ENCODE measurements around the gene HEMK1. TPM values are rescaled to one million over a fixed set of nuclear protein-coding genes. Genes with fewer than 3 reads are reported as not detected.

Gene HEMK1
- 18.3 and 20.5 TPM in 2 replicates for total RNA-seq (2014; rRNA removed; shearing (Covaris generic))

GRCh38 chr3:50568947-50569749 is at the start of gene HEMK1:
TSS of gene HEMK1 (plus strand) at chr3:50569522. CDS start at chr3:50571105, 1,583 bp downstream.

DNA sequence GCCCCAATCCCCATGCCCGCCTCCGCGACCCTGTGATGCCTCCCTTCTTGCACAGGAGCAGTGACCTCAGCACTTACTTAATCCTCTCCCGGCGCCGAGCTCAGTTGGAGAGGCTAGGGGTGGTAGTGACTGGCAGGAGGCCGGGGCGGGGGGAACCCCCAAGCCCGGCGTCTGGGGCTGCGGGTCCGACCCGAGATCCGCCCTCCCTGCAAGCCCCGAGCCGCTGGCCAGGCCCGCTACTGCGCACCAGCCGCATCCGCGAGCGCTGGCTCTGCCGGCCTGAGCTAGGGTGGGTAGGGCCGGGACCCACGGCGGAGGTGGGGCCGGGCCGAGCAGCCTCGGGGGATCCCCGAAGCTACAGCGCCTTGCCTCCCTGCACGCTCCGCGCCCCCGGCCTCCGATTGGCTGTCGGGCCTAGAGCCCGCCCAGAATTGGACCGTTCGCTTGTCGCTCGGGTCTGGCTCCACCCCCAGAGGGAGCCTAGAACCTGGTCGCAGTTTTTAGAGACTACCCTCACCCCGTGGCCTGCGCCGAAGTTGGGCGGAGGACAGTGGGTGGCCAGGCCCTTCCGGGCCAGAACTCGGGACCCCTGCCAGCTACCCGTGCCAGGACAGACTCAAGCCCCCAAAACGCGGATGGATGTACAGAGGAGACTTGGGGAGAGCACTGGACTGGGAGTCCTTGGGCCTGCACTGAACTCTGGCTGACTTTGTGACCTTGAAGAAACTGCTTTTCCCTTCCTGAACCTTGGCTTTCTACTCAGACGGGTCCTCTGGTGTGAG is 1.7 kb upstream of the HEMK1 start, which contains the start of gene C3orf18:
Gene C3orf18 (minus strand): TSS at position 362 of the 782 bp plus-strand sequence. CDS start 2,048 bp downstream, outside the sequence.

GRCh38 chr3:50611464-50612233 is 42.3 kb downstream of the HEMK1 start, which contains the start of gene CISH:
TSS of gene CISH (minus strand) at chr3:50611774. CDS start at chr3:50611650, 124 bp downstream.

DNA sequence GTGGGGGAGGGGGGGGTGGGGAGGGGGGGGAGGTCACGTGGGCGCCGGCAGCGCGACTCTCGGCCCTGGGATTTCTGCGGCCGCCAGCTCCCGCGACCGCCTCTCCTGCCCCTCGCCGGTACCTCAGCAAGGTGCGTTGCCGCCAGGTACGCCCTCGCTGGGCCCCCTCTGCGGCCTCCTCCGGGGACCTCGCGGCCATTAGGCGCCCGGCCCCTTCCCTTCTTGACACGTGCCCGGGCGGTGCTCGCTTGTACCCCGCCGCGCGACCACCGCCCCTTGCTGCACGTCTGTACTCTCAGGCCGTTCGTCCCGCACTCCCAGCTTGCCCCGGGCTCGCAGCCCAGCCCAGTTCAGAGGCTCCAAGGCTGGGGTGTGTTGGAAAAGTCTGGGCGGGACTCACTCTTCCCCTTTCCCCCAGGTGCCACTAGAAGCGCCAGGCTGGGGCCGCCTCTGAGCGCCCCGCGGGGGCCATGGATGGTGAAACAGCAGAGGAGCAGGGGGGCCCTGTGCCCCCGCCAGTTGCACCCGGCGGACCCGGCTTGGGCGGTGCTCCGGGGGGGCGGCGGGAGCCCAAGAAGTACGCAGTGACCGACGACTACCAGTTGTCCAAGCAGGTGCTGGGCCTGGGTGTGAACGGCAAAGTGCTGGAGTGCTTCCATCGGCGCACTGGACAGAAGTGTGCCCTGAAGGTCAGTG is 47.9 kb downstream of the HEMK1 start, which contains the start of gene MAPKAPK3:
Gene MAPKAPK3 (plus strand): TSS at position 56 of the 696 bp plus-strand sequence. CDS start 415 bp downstream, at position 471.

Other genes starting within 250 kb of the HEMK1 start
- gene HYAL2, start 246.8 kb upstream of the HEMK1 start, total RNA-seq (2014; rRNA removed; shearing (Covaris generic)): 40.3 and 41.5 TPM in 2 replicates
- 82.0 and 86.7 TPM in 2 replicates for gene TUSC2, start 241.3 kb upstream of the HEMK1 start, total RNA-seq (2014; rRNA removed; shearing (Covaris generic))
- gene RASSF1, start 228.7 kb upstream of the HEMK1 start, total RNA-seq (2014; rRNA removed; shearing (Covaris generic)): 11.2 and 15.8 TPM in 2 replicates
- gene ZMYND10, start 223.8 kb upstream of the HEMK1 start, total RNA-seq (2014; rRNA removed; shearing (Covaris generic)): 1.9 and 4.0 TPM in 2 replicates
- gene NPRL2, start 218.7 kb upstream of the HEMK1 start, total RNA-seq (2014; rRNA removed; shearing (Covaris generic)): 39.1 and 43.1 TPM in 2 replicates
- 27.0 and 29.1 TPM in 2 replicates for gene CYB561D2, start 218.7 kb upstream of the HEMK1 start, total RNA-seq (2014; rRNA removed; shearing (Covaris generic))
- gene TMEM115, start 210.0 kb upstream of the HEMK1 start, total RNA-seq (2014; rRNA removed; shearing (Covaris generic)): 54.7 and 59.0 TPM in 2 replicates
- gene CACNA2D2, start 65.9 kb upstream of the HEMK1 start, total RNA-seq (2014; rRNA removed; shearing (Covaris generic)): not detected in 2 replicates
- 5.9 and 6.5 TPM in 2 replicates for gene C3orf18, start 1.8 kb upstream of the HEMK1 start, total RNA-seq (2014; rRNA removed; shearing (Covaris generic))
- gene CISH, start 42.3 kb downstream of the HEMK1 start, total RNA-seq (2014; rRNA removed; shearing (Covaris generic)): 0.80 and 1.1 TPM in 2 replicates
- 45.7 and 50.8 TPM in 2 replicates for gene MAPKAPK3, start 47.6 kb downstream of the HEMK1 start, total RNA-seq (2014; rRNA removed; shearing (Covaris generic))
- 0.21 and 0.26 TPM in 2 replicates for gene DOCK3, start 105.4 kb downstream of the HEMK1 start, total RNA-seq (2014; rRNA removed; shearing (Covaris generic))